Endothelial cell (in vitro differentiated cells): Measurements from ENCODE around the gene LRBA. TPM values are rescaled to one million over a fixed set of nuclear protein-coding genes. Genes with fewer than 3 reads are reported as not detected.
"Not testable (repeated sequence)": the region's sequence is repeated elsewhere in the genome, so short reads cannot be mapped to it uniquely, and the experiment has no call there.

Experiments
- DNase-seq: peaks from one replicate; pipeline ENCODE4 v3.0.0; 2021; ENCODE audit warnings: low spot score
- H3K27ac Mint-ChIP-seq: one replicate; pipeline ENCODE4 v1.8.0; 2021; ENCODE audit warnings: mixed read lengths, inconsistent platforms; ENCODE audit not compliant: unreplicated experiment
- H3K27me3 Mint-ChIP-seq: one replicate; pipeline ENCODE4 v1.8.0; 2021; ENCODE audit warnings: mild to moderate bottlenecking, moderate library complexity, mixed read lengths, inconsistent platforms; ENCODE audit not compliant: unreplicated experiment
- H3K36me3 Mint-ChIP-seq: one replicate; pipeline ENCODE4 v1.8.0; 2021; ENCODE audit warnings: mild to moderate bottlenecking, low read depth, mixed read lengths, inconsistent platforms; ENCODE audit not compliant: unreplicated experiment
- H3K4me1 Mint-ChIP-seq: one replicate; pipeline ENCODE4 v1.8.0; 2021; ENCODE audit warnings: mild to moderate bottlenecking, mixed read lengths, inconsistent platforms; ENCODE audit not compliant: unreplicated experiment
- H3K4me3 Mint-ChIP-seq: one replicate; pipeline ENCODE4 v1.8.0; 2021; ENCODE audit warnings: mild to moderate bottlenecking, mixed read lengths, inconsistent platforms; ENCODE audit not compliant: unreplicated experiment
- H3K9me3 Mint-ChIP-seq: one replicate; pipeline ENCODE4 v1.8.0; 2021; ENCODE audit warnings: mixed read lengths, inconsistent platforms; ENCODE audit not compliant: unreplicated experiment
- CTCF ChIP-seq: fragments of 200-600 bp; sonication (generic); IDR thresholded peaks from one replicate; pipeline ENCODE4 v1.5.0; 2021; ENCODE audit warnings: antibody characterized with exemption; ENCODE audit not compliant: unreplicated experiment
- total RNA-seq: library from RNA; stranded (reverse); fragmentation: NEBNext Ultra II Directional; extraction: Animal tissue kit (Norgen Biotek cat#: 25700); gene quantifications from one replicate; pipeline ENCODE4 v1.2.1, GENCODE V29; 2021; ENCODE audit not compliant: unreplicated experiment

Gene LRBA
- total RNA-seq, 1 donor from 2014 or later = 44.3 TPM

GRCh38 chr4:150572704-150573504, 442.2 kb downstream of the LRBA start:
- no peak for DNase-seq
- Mint-ChIP-seq H3K36me3 (no peaks in the 10 kb centered on the region), H3K4me1 (no peaks in the 10 kb centered on the region), H3K27me3 (no peaks in the 10 kb centered on the region), H3K4me3 (no peak overlapping the region), H3K9me3 (no peaks in the 10 kb centered on the region), H3K27ac (no peak overlapping the region)
- TF ChIP-seq CTCF = no peak

- no peaks in the 10 kb centered on the region for H3K27me3 Mint-ChIP-seq
- no peak for DNase-seq
- no peaks in the 10 kb centered on the region for H3K9me3 Mint-ChIP-seq
- no peak overlapping the region for H3K4me3 Mint-ChIP-seq
- H3K27ac Mint-ChIP-seq = no peak overlapping the region
- no peaks in the 10 kb centered on the region for H3K4me1 Mint-ChIP-seq
- no peak for TF ChIP-seq CTCF
- H3K36me3 Mint-ChIP-seq = no peaks in the 10 kb centered on the region
Observed at GRCh38 chr4:150570862-150571261, 444.2 kb downstream of the LRBA start.

GRCh38 chr4:150569998-150570535, 445.0 kb downstream of the LRBA start:
- TF ChIP-seq CTCF = no peak
- Mint-ChIP-seq H3K9me3 (no peaks in the 10 kb centered on the region), H3K36me3 (peaks cover 1% of the 10 kb centered on the region), H3K4me1 (no peaks in the 10 kb centered on the region), H3K27me3 (no peaks in the 10 kb centered on the region), H3K27ac (no peak overlapping the region), H3K4me3 (no peak overlapping the region)
- no peak for DNase-seq

DNA sequence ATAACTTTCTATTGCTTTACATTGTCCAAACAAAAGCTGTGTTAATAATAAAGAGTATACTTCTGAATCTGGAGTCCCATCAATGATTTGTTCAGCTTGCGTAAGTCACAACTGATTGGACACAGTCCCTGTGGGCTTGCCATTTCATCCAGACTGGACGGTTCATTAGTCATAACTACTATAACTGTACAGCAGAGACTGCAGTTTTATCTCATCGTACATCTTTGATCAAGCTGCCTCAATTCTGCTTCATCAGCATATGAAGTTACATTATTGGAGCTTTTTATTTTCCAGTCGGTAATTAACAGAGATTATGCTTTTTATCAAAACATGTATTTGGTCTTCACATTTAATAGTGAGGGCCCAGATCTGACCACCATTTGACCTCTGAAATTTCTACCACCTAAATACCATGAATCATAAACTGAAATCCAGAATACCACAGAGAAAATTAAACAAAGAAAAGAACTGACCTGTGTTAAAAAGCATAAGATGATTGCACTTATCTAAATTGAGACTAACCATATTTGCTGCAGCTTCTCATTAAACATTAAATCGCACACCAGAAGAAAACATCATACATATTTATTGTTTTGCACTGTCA, 445.6 kb downstream of the LRBA start:
- no peak for DNase-seq
- TF ChIP-seq CTCF = no peak
- no peaks in the 10 kb centered on the region for H3K9me3 Mint-ChIP-seq
- no peak overlapping the region for H3K4me3 Mint-ChIP-seq
- H3K27me3 Mint-ChIP-seq = no peaks in the 10 kb centered on the region
- H3K4me1 Mint-ChIP-seq = no peaks in the 10 kb centered on the region
- H3K36me3 Mint-ChIP-seq = peaks cover 3% of the 10 kb centered on the region
- no peak overlapping the region for H3K27ac Mint-ChIP-seq

DNA sequence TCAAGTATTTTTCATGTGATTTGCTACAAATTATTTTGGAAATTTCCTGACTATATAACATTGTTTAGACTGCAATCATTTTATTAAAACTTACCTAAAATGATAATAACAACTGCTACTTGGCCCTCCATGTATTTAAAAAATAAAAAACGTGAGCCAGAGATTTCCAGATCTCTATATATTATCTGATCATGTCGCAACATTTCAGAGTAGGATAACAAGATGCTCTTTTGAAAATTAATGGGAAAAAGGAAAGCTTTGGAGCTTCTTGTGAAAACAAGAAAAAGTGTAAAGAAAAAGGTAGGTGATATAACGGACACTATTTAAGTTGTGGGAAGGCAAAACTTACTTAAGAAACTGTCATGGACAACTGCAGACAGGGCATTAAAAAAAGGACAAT, 448.0 kb downstream of the LRBA start:
- TF ChIP-seq CTCF = no peak
- Mint-ChIP-seq H3K27me3 (no peaks in the 10 kb centered on the region), H3K4me3 (no peak overlapping the region), H3K9me3 (no peaks in the 10 kb centered on the region), H3K4me1 (no peaks in the 10 kb centered on the region), H3K36me3 (peaks cover 3% of the 10 kb centered on the region), H3K27ac (no peak overlapping the region)
- DNase-seq = no peak

- H3K4me1 Mint-ChIP-seq, H3K4me3 Mint-ChIP-seq, H3K36me3 Mint-ChIP-seq, DNase-seq, H3K27me3 Mint-ChIP-seq, H3K9me3 Mint-ChIP-seq, H3K27ac Mint-ChIP-seq: not testable (repeated sequence)
Observed at GRCh38 chr4:150564967-150565366, 450.1 kb downstream of the LRBA start.
